ENCODE results near the gene MYO1E.

- TF ChIP-seq CTCF (IDR thresholded peaks at IDR 0.05), result no peak
- TF ChIP-seq POLR2A (IDR thresholded peaks at IDR 0.05), result no peak
Observed at GRCh38 chr15:59262316-59262715, 110.4 kb downstream of the MYO1E start.
